ENCODE data around the gene HCN3.

Gene HCN3

GRCh38 chr1:155277902-155278688 lies 832 bp downstream of the HCN3 start (continued):
- TF ChIP-seq KLF10 (tag by site-specific recombination; IDR thresholded peaks at IDR 0.05) (0 out of 2 replicates have a peak, but pooled peaks have one; percentile 17), GLIS1 (tag by site-specific recombination; IDR thresholded peaks at IDR 0.05) (peak; percentile 38; the same call in 1 of the 2 replicates), ZFHX2 (tag by site-specific recombination; conservative IDR thresholded peaks at IDR 0.05) (peak; percentile 58), ZBTB44 (tag by site-specific recombination; IDR thresholded peaks at IDR 0.05) (no peak), ZNF596 (tag by site-specific recombination; IDR thresholded peaks at IDR 0.05) (no peak), ZNF391 (tag by site-specific recombination; IDR thresholded peaks at IDR 0.05; ENCODE audit: borderline replicate concordance, low read depth) (no peak), ZNF544 (tag by site-specific recombination; IDR thresholded peaks at IDR 0.05) (no peak), ZNF488 (tag by site-specific recombination; IDR thresholded peaks at IDR 0.05) (no peak), ZNF513 (tag by site-specific recombination; IDR thresholded peaks at IDR 0.05) (no peak), PRDM2 (tag by site-specific recombination; IDR thresholded peaks at IDR 0.05; ENCODE audit: borderline replicate concordance) (no peak), REST (tag by site-specific recombination; IDR thresholded peaks at IDR 0.05) (peak; percentile 96), ZSCAN4 (tag by site-specific recombination; IDR thresholded peaks at IDR 0.05) (no peak), RBAK (tag by site-specific recombination; IDR thresholded peaks at IDR 0.05) (no peak), ZNF354C (tag by site-specific recombination; IDR thresholded peaks at IDR 0.05; ENCODE audit: borderline replicate concordance, low read depth) (no peak), ZNF292 (tag by site-specific recombination; IDR thresholded peaks at IDR 0.05; ENCODE audit: borderline replicate concordance, low read depth) (no peak), ZBTB20 (tag by site-specific recombination; IDR thresholded peaks at IDR 0.05) (peak; percentile 69; the same call in 1 of the 2 replicates), KLF8 (tag by site-specific recombination; IDR thresholded peaks at IDR 0.05) (no peak), ZBTB10 (tag by site-specific recombination; IDR thresholded peaks at IDR 0.05) (no peak), ZNF138 (tag by site-specific recombination; IDR thresholded peaks at IDR 0.05; ENCODE audit: borderline replicate concordance) (no peak), ZNF654 (tag by site-specific recombination; IDR thresholded peaks at IDR 0.05; ENCODE audit: low read depth) (0 out of 2 replicates have a peak, but pooled peaks have one; percentile 18)

Measured in HEK293 (cell line).